Measurements from ENCODE around the gene ITK. TPM values are rescaled to one million over a fixed set of nuclear protein-coding genes. Genes with fewer than 3 reads are reported as not detected.

Gene ITK
- total RNA-seq, 1 experiment from 2014 or later = 0.10 TPM

Other genes with a start within 250 kb of the ITK start
- gene TIMD4, start 217.6 kb upstream of the ITK start, total RNA-seq (2014; rRNA removed; shearing (Covaris generic)) = not detected in 2 replicates
- not detected in 2 replicates for gene HAVCR1, start 121.7 kb upstream of the ITK start, total RNA-seq (2014; rRNA removed; shearing (Covaris generic))
- gene HAVCR2, start 71.8 kb upstream of the ITK start, total RNA-seq (2014; rRNA removed; shearing (Covaris generic)) = 0.84 and 3.9 TPM in 2 replicates
- gene MED7, start 38.0 kb upstream of the ITK start, total RNA-seq (2014; rRNA removed; shearing (Covaris generic)) = 13.7 and 16.3 TPM in 2 replicates
- gene GARIN3, start 14.6 kb upstream of the ITK start, total RNA-seq (2014; rRNA removed; shearing (Covaris generic)) = not detected in 2 replicates
- 0.39 and 0.57 TPM in 2 replicates for gene CYFIP2, start 85.3 kb downstream of the ITK start, total RNA-seq (2014; rRNA removed; shearing (Covaris generic))